Measurements from ENCODE around the gene CDK4.
"Not testable (repeated sequence)": the region's sequence is repeated elsewhere in the genome, so short reads cannot be mapped to it uniquely, and the experiment has no call there.

CDK4 gene

GRCh38 chr12:57724003-57724935, 27.8 kb downstream of the CDK4 start:
- no peak for DNase-seq

DNA sequence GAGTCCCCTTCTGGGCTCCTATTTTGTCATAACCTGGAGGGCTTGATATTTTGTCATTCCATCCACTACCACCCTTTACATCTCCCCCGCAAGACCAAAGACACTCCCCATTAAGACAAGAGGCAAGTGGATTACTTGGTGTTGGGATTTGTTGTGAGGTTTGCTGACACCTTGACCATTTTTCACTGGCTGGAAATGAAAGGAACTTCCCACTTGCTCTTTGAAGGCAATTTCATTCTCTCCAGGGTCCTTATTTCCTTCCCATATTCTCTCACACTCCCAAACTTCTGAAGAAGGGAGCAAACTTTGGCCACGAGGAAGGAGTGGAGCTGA, 28.5 kb downstream of the CDK4 start:
- no peak for DNase-seq

DNA sequence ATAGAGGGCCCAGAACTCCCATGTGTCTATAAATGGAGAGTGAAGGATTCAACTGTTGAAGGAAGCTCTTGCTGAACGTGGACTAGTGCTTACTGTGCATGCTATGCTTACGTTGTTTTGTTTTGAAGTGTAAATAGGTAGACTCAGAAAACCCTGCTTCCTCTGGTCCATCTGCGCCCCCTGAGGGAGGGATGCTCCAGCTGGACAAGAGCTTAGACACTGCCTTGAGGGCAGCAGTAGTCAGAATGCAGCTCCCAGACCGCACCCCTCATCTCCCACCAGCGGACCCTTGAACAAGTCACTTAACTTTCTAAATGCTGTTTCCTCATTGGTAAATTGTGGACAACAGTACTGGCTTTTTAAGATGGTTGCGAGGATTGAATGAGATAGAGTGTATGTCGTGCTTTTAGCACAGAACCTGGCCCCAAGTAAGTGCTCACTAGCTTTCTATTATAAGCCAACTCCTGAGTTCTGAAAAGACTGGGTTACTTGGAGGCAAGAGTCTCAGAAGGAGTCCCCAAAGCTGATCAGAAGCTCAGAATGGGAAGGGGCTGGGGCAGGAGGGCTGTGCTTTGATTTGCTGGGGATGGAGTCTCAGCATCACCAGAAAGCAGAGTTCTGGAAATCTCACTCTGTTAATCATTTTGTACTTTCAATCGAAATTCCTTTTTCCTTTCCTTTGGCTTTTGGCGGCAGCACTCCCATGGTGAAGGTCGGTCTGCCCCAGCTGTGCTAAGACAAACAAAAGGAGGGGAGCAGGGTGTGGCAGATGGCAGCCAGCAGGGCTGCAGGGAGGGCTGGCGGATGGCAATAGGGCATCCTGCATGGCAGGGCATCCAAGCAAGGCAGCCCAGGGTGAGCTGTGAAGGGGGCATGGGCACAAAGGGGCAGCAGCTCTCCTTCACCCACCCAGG, 29.1 kb downstream of the CDK4 start:
- DNase-seq, result no peak

DNA sequence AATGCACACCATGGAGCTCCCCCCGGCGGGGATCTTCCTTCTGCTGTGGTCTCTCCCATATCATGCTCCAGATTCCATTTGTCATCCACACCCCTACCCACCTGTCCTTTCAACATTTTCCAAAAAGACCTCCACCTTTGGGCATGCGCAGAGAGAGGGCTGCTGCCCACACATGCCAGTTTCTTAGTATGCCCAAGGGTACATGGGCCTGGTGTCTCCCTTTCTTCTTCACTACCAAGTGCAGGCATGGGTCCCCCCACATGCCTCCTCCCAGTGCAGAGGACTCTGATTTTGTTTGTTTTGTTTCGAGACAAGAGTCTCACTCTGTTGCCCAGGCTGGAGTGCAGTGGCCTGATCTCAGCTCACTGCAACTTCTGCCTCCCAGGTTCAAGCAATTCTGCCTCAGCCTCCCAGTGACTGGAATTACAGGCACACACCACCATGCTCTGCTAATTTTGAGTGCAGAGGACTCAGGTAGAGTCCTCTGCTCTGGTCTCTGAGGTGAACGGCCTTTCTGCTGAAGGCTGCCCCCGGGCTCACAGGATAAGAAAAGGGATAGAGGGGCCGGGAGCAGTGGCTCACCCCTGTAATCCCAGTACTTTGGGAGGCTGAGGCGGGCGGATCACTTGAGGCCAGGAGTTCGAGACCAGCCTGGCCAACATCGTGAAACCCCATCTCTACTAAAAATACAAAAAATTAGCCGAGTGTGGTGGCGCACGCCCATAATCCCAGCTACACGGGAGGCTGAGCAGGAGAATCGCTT, 30.1 kb downstream of the CDK4 start:
- DNase-seq, result not testable (repeated sequence)

DNA sequence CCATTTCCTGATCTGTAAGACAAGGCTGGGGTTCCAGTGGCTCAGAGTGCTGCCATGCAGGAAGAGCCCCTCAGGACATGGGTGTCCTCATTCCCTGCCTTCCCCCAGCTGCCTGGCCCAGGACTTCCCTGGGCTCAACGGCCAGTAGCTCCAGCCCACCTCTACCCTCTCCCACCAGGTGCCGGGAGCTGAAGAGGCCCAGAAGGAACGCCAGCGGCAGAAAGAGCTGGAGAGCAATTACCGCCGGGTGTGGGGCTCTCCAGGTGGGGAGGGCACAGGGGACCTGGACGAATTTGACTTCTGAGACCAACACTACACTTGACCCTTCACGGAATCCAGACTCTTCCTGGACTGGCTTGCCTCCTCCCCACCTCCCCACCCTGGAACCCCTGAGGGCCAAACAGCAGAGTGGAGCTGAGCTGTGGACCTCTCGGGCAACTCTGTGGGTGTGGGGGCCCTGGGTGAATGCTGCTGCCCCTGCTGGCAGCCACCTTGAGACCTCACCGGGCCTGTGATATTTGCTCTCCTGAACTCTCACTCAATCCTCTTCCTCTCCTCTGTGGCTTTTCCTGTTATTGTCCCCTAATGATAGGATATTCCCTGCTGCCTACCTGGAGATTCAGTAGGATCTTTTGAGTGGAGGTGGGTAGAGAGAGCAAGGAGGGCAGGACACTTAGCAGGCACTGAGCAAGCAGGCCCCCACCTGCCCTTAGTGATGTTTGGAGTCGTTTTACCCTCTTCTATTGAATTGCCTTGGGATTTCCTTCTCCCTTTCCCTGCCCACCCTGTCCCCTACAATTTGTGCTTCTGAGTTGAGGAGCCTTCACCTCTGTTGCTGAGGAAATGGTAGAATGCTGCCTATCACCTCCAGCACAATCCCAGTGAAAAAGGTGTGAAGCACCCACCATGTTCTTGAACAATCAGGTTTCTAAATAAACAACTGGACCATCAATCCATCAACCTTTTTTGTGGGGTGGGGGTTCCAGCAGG, 31.2 kb downstream of the CDK4 start:
- DNase-seq, result no peak

DNA sequence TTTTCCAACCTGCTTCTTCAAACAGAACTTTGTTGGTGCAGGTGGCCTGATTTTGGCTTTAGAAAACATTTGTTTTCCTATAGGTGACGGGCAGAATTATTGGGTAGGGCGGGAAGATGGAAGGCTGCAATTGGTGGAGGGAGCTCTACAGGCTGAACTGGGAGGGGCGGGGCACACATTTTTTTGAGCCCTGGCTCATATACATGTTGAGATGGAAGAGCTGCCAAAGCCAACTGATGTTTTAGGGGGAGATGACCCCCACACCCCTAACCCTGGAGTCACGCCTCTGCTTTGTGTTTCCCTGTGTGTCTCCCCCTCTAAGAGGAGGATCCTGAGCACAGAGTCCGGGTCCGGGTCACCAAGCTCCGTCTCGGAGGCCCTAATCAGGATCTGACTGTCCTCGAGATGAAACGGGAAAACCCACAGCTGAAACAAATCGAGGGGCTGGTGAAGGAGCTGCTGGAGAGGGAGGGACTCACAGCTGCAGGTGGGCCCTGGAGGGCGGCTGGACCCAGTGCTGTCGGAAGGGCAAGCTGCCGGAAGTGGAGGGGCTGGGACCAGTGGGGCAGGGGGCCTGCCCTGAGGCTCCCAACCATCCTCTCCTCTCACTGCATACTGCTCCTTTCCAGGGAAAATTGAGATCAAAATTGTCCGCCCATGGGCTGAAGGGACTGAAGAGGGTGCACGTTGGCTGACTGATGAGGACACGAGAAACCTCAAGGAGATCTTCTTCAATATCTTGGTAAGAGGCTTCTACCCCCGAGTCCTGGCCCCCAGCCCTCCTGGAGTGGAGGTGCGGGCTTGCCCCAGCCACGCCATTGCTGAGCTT, 32.1 kb downstream of the CDK4 start:
- no peak for DNase-seq

GRCh38 chr12:57718641-57719528, 33.2 kb downstream of the CDK4 start:
- no peak for DNase-seq

DNA sequence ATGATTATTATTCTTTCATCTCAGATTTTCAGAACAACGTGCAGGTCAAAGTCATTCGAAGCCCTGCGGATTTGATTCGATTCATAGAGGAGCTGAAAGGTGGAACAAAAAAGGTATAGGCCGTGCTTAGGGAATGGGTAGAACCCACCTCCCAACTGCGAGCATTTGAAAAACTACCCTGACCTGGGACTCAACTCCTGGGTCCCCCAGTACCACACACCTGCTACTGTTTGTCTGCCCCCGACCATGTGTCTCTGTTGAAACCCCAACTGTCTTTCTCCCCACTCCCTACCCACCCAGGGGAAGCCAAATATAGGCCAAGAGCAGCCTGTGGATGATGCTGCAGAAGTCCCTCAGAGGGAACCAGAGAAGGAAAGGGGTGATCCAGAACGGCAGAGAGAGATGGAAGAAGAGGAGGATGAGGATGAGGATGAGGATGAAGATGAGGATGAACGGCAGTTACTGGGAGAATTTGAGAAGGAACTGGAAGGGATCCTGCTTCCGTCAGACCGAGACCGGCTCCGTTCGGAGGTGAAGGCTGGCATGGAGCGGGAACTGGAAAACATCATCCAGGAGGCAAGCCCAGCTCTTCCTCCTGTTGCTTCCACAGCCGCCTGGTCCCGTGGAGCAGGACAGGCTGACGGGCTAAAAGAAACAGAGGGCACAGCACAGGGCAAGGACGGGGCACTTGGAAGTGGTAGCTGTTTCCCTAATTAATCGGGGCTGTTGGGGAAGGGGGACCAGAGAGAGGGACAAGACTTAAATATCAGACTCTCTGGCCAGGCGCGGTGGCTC, 34.1 kb downstream of the CDK4 start:
- no peak for DNase-seq

DNA sequence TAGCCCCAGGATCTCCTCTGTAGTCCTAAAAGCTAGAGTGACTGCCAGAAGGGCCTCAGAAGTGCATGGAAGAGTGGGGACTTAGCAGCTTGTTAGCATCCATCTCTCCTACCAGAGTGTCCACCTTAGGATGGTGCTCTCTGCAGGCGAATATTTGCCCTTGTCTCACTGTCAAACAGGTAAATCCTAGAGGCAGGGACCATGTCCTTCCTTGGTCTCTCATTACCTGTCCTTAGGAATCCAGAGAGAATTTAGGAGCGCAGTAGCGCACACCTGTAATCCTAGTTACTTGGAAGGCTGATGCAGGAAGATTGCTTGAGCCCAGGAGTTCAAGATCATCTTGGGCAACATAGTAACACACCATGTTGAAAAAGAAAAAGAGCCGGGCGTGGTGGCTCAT, 35.0 kb downstream of the CDK4 start:
- no peak for DNase-seq

DNA sequence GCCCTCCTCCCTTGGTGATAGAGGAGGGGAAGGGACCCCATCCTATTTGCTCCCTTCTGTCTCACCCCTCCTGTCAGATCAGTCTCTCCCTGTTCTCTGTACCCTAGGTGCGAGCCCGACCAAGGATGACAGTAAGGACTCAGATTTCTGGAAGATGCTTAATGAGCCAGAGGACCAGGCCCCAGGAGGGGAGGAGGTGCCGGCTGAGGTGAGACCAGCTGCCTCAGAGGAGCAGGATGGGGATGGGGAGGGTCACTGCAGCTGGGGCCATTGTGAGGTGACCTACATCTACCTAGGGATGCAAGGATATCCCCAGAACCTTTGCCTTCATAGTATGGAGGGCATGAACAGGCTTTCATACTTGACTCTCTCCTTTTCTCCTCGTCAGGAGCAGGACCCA, 35.8 kb downstream of the CDK4 start:
- no peak for DNase-seq

GRCh38 chr12:57715786-57716185, 36.3 kb downstream of the CDK4 start:
- DNase-seq, result no peak

GRCh38 chr12:57715036-57715748, 36.9 kb downstream of the CDK4 start:
- not testable (repeated sequence) for DNase-seq

- no peak for DNase-seq
Observed at GRCh38 chr12:57713209-57713608, 38.9 kb downstream of the CDK4 start.

DNA sequence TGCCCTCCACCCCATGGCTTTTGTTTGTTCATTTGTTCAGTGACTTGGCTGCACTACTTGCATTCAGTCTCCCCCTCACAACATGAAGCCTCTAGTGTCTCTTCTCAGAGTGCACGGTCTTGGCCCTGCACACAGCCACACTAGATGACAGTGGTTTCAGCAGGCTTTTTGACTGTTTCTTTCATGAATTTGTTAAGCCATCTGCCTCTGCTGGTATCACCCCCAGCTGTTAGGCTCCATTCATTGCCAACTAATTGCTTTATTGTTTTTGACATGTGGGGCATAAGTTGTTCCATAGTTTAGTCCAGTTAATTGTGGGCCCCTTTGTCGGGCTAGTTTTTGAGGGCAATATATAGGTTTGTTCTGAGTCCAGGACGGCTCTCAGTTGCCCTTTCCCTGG, 39.4 kb downstream of the CDK4 start:
- no peak for DNase-seq

GRCh38 chr12:57708296-57708695, 43.8 kb downstream of the CDK4 start:
- DNase-seq, result no peak

- no peak for DNase-seq
Observed at GRCh38 chr12:57707250-57707649, 44.9 kb downstream of the CDK4 start.

- no peak for DNase-seq
Observed at GRCh38 chr12:57700317-57700716, 51.8 kb downstream of the CDK4 start.

DNA sequence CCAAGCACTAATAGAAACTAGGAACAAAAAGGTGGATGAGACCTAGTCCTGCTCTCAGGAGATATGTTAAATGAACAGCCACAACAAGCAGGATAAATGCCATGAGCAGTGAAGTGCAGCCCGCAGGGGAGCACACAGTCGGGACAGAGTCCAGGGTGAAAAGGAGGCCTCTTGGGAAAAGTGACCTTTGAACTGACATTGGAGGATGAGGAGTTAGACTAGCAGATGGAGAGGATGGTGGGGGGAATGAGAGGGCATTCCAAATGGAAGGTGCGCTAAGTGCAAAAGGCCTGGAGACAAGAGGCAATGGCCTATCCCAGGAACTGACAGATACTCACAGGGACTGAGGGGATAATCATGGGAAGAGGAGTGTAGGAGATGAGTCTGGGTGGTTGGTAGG, 53.7 kb downstream of the CDK4 start:
- no peak for DNase-seq

Data from stimulated activated naive CD4-positive, alpha-beta T cell (primary cell).